Measurements from ENCODE around the gene WDR4. TPM values are rescaled to one million over a fixed set of nuclear protein-coding genes. Genes with fewer than 3 reads are reported as not detected.

WDR4 gene
- polyA plus RNA-seq, 1 of the 3 experiments (the other 2 are of a cell fraction) = 26.5 TPM

DNA sequence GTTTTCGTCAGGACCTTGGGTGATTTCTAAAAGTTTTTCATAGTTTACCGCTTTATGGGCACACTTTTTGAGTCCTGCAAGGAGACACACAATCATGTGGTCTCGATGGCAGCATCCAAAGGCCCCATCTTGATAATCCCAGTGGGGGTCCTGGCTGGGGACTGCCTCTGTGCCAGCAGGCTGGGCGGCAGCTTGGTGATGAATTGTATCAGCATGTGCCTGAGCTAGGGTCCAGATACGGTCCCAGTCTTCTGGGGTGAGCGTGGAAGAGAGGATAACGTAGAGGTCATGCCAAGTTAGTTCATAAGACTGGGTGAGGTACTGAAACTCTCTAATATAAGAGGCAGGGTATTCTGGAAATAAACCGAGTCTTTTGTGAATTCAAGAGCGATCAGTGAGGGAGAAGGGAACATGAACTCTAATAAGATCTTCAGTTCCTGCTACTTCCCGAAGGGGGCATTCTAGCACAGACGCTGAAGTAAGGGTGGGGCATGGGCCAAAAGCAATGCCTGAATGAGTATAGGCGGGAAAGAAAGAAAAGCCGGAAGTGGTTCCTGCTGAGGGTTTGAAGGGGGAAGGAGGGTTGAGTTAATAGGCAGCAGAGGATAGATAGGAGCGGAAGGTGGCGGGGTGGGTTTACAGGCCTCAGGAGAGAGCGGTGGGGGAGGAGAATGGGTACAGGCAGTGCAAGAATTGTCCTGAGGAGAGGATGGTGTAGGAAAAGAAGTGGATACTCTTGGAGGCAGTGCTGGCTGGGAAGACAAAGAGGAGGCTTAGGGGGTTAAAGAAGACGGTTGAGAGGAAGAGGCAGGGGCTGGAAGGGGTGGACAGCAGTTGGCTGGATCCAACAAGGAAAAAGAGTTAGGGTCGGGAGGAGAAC is 44.5 kb upstream of the WDR4 start (continued):
- TF ChIP-seq, protein P1, sequence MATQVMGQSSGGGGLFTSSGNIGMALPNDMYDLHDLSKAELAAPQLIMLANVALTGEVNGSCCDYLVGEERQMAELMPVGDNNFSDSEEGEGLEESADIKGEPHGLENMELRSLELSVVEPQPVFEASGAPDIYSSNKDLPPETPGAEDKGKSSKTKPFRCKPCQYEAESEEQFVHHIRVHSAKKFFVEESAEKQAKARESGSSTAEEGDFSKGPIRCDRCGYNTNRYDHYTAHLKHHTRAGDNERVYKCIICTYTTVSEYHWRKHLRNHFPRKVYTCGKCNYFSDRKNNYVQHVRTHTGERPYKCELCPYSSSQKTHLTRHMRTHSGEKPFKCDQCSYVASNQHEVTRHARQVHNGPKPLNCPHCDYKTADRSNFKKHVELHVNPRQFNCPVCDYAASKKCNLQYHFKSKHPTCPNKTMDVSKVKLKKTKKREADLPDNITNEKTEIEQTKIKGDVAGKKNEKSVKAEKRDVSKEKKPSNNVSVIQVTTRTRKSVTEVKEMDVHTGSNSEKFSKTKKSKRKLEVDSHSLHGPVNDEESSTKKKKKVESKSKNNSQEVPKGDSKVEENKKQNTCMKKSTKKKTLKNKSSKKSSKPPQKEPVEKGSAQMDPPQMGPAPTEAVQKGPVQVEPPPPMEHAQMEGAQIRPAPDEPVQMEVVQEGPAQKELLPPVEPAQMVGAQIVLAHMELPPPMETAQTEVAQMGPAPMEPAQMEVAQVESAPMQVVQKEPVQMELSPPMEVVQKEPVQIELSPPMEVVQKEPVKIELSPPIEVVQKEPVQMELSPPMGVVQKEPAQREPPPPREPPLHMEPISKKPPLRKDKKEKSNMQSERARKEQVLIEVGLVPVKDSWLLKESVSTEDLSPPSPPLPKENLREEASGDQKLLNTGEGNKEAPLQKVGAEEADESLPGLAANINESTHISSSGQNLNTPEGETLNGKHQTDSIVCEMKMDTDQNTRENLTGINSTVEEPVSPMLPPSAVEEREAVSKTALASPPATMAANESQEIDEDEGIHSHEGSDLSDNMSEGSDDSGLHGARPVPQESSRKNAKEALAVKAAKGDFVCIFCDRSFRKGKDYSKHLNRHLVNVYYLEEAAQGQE (IDR thresholded peaks at IDR 0.05; ENCODE audit: low read depth, low read length) = no peak
- TF ChIP-seq NFIC (IDR thresholded peaks at IDR 0.05; ENCODE audit: borderline replicate concordance) = peak; percentile 16; the same call in 1 of the 2 replicates
- TF ChIP-seq SMC3 (IDR thresholded peaks at IDR 0.05; ENCODE audit: low read depth, low read length) = peak; percentile 77
- no peak for TF ChIP-seq JUND (IDR thresholded peaks at IDR 0.05)
- no peak for TF ChIP-seq EZH2phosphoT487 (IDR thresholded peaks at IDR 0.05; ENCODE audit: borderline replicate concordance, low read depth)
- peak; percentile 82 for TF ChIP-seq ELF1 (IDR thresholded peaks at IDR 0.05)
- TF ChIP-seq MXI1 (IDR thresholded peaks at IDR 0.05; ENCODE audit: low read depth, low read length) = no peak
- no peak for TF ChIP-seq GATA2 (CRISPR knock-in tag; IDR thresholded peaks at IDR 0.05)
- TF ChIP-seq RXRA (IDR thresholded peaks at IDR 0.05; ENCODE audit: borderline replicate concordance, low read depth) = no peak
- TF ChIP-seq TEAD4 (IDR thresholded peaks at IDR 0.05; ENCODE audit: borderline replicate concordance, insufficient read depth) = no peak

DNA sequence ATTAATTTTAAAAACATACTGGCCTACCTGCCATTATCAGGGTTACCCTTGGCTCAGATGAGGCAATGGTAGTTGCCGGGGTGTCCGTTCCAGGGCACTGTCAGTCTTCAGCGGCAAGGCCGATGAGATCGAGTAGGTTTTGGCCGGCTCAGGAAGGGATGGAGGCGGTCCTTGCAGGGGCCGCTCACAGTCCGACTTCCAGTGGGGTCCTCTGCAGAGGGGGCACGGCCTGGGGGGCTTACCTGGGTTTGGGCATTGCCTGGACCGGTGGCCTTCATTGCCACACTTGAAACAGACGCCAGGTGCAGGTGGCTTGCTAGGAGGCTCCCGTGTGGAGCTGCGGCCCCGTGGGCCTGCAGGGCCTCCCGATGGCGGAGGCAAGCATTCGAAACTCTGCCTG is 43.6 kb upstream of the WDR4 start:
- Histone ChIP-seq H3K4me3 (ENCODE audit: low read depth in 2 of 2, low read length in 1 of 2) (no peak overlapping the region), H3K27me3 (ENCODE audit: insufficient read depth) (no peaks in the 10 kb centered on the region), H2AFZ (ENCODE audit: low read depth) (no peak overlapping the region), H3K9me2 (no peaks in the 10 kb centered on the region), H3K9me3 (no peaks in the 10 kb centered on the region), H4K20me1 (ENCODE audit: insufficient read depth) (no peaks in the 10 kb centered on the region), H3K27ac (ENCODE audit: low read depth in 2 of 2, low read length in 1 of 2) (no peak overlapping the region), H3K4me2 (no peak overlapping the region), H3K4me1 (ENCODE audit: control insufficient read depth in 1 of 2, insufficient read depth in 2 of 2, low read depth in 1 of 2, low read length in 1 of 2) (no peaks in the 10 kb centered on the region; a peak in 2 of 4 replicates), H3K9ac (no peak overlapping the region), H3K36me3 (replicated peaks in 1 of 2; ENCODE audit: control insufficient read depth in 1 of 2, insufficient read depth in 2 of 2, low read length in 1 of 2) (no peaks in the 10 kb centered on the region), H3F3A (replicated peaks; ENCODE audit: insufficient read depth) (no peaks in the 10 kb centered on the region), H3K79me2 (ENCODE audit: insufficient read depth) (no peaks in the 10 kb centered on the region)
- no peak for TF ChIP-seq TCF12 (IDR thresholded peaks at IDR 0.05)
- TF ChIP-seq, protein P2, sequence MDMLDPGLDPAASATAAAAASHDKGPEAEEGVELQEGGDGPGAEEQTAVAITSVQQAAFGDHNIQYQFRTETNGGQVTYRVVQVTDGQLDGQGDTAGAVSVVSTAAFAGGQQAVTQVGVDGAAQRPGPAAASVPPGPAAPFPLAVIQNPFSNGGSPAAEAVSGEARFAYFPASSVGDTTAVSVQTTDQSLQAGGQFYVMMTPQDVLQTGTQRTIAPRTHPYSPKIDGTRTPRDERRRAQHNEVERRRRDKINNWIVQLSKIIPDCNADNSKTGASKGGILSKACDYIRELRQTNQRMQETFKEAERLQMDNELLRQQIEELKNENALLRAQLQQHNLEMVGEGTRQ (IDR thresholded peaks at IDR 0.05; ENCODE audit: borderline replicate concordance, low read depth, low read length) = no peak
- TF ChIP-seq, protein P3, sequence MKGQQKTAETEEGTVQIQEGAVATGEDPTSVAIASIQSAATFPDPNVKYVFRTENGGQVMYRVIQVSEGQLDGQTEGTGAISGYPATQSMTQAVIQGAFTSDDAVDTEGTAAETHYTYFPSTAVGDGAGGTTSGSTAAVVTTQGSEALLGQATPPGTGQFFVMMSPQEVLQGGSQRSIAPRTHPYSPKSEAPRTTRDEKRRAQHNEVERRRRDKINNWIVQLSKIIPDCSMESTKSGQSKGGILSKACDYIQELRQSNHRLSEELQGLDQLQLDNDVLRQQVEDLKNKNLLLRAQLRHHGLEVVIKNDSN (IDR thresholded peaks at IDR 0.05; ENCODE audit: borderline replicate concordance, low read depth) = no peak
- no peak for TF ChIP-seq RAD21 (IDR thresholded peaks at IDR 0.05; ENCODE audit: low read length)
- no peak for TF ChIP-seq TAF1 (IDR thresholded peaks at IDR 0.05; ENCODE audit: borderline replicate concordance, low read depth, low read length)
- TF ChIP-seq, protein P4, sequence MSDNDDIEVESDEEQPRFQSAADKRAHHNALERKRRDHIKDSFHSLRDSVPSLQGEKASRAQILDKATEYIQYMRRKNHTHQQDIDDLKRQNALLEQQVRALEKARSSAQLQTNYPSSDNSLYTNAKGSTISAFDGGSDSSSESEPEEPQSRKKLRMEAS (IDR thresholded peaks at IDR 0.05; ENCODE audit: low read depth) = no peak
- no peak for TF ChIP-seq NFIC (IDR thresholded peaks at IDR 0.05; ENCODE audit: borderline replicate concordance)
- TF ChIP-seq TEAD4 (IDR thresholded peaks at IDR 0.05; ENCODE audit: borderline replicate concordance, insufficient read depth) = no peak
- no peak for TF ChIP-seq MEF2A (IDR thresholded peaks at IDR 0.05; ENCODE audit: borderline replicate concordance, low read depth)
- TF ChIP-seq RCOR1 (IDR thresholded peaks at IDR 0.05; ENCODE audit: low read length) = no peak
- no peak for TF ChIP-seq FOSL2 (IDR thresholded peaks at IDR 0.05; ENCODE audit: borderline replicate concordance, low read depth)
- ChIA-PET CTCF (no interaction called here), POLR2A (no interaction called here)
- DNase-seq = no peak
- 43% methylated on average over 1 of the region's 18 CpGs for WGBS (ENCODE audit: low lambda C conversion rate)
